HG03139 (cell line): Measurements from ENCODE around the gene ACTR3.

Experiments
- ATAC-seq: cut with Tn5 transposase; IDR thresholded peaks from one replicate; pipeline ENCODE4 v1.9.1; 2021; ENCODE audit not compliant: unreplicated experiment

Gene ACTR3

GRCh38 chr2:113875135-113875534, 14.8 kb upstream of the ACTR3 start:
- no peak for ATAC-seq

GRCh38 chr2:113876503-113877387, 13.1 kb upstream of the ACTR3 start:
- ATAC-seq, result no peak

- no peak for ATAC-seq
These were observed 11.9 kb upstream of the ACTR3 start for GRCh38 chr2:113877711-113878598.

- no peak for ATAC-seq
These were observed 11.1 kb upstream of the ACTR3 start for GRCh38 chr2:113878743-113879142.

- no peak for ATAC-seq
These were observed 10.4 kb upstream of the ACTR3 start for GRCh38 chr2:113879457-113879856.

GRCh38 chr2:113886479-113887008, 3.3 kb upstream of the ACTR3 start:
- peak; percentile 71 for ATAC-seq

- no peak for ATAC-seq
These were observed 2.7 kb upstream of the ACTR3 start for GRCh38 chr2:113887009-113887792.

GRCh38 chr2:113888641-113889470, 1.0 kb upstream of the ACTR3 start:
- ATAC-seq, result no peak

GRCh38 chr2:113890253-113891235, 655 bp downstream of the ACTR3 start:
- peak; percentile 27 for ATAC-seq

GRCh38 chr2:113891265-113891959, 1.5 kb downstream of the ACTR3 start:
- ATAC-seq, result no peak

GRCh38 chr2:113892004-113892710, 2.3 kb downstream of the ACTR3 start:
- ATAC-seq, result no peak

GRCh38 chr2:113894156-113894743, 4.4 kb downstream of the ACTR3 start:
- ATAC-seq, result no peak

GRCh38 chr2:113895301-113895700, 5.4 kb downstream of the ACTR3 start:
- ATAC-seq, result no peak

GRCh38 chr2:113895819-113896563, 6.1 kb downstream of the ACTR3 start:
- ATAC-seq, result no peak

- no peak for ATAC-seq
These were observed 6.9 kb downstream of the ACTR3 start for GRCh38 chr2:113896791-113897190.

GRCh38 chr2:113898081-113898480, 8.2 kb downstream of the ACTR3 start:
- ATAC-seq, result no peak
